Neural cell (in vitro differentiated cells): ENCODE measurements around the gene CCNI2. TPM values are rescaled to one million over a fixed set of nuclear protein-coding genes. Genes with fewer than 3 reads are reported as not detected.

Source experiments
- H2AFZ ChIP-seq: fragments of 200-600, 300-800 bp; sonication (generic), shearing (Covaris generic); 2 replicates; pipeline ENCODE4 v1.6.0; 2014; ENCODE audit warnings: low read depth, mild to moderate bottlenecking, antibody characterized with exemption, low read length, moderate library complexity
- H3F3A ChIP-seq: fragments of 200-600 bp; shearing (Covaris generic); 2 replicates; pipeline ENCODE4 v1.6.1; 2016; ENCODE audit warnings: mild to moderate bottlenecking, moderate library complexity, mixed read lengths, antibody characterized with exemption, low read length; ENCODE audit not compliant: insufficient read depth, poor library complexity, severe bottlenecking
- H3K27ac ChIP-seq: fragments of 200-600, 300-800 bp; sonication (generic), shearing (Covaris generic); 2 replicates; pipeline ENCODE4 v1.5.1; 2014; ENCODE audit warnings: mild to moderate bottlenecking, low read length, moderate library complexity
- H3K27me3 ChIP-seq: fragments of 300-800, 200-600 bp; sonication (generic), shearing (Covaris generic); 2 replicates; pipeline ENCODE4 v1.6.0; 2014; ENCODE audit warnings: mild to moderate bottlenecking, low read depth, low read length, moderate library complexity; ENCODE audit not compliant: insufficient read depth
- H3K36me3 ChIP-seq: fragments of 300-800, 200-600 bp; sonication (generic), shearing (Covaris generic); 2 replicates; pipeline ENCODE4 v1.5.1; 2014; ENCODE audit warnings: mild to moderate bottlenecking, antibody characterized with exemption, low read length, moderate library complexity; ENCODE audit not compliant: insufficient read depth
- H3K4me2 ChIP-seq: fragments of 300-800, 200-600 bp; sonication (generic), shearing (Covaris generic); 2 replicates; pipeline ENCODE4 v1.6.0; 2014; ENCODE audit warnings: mild to moderate bottlenecking, low read length
- H3K4me3 ChIP-seq: fragments of 300-800, 200-600 bp; sonication (generic), shearing (Covaris generic); 2 replicates; pipeline ENCODE4 v1.5.1; 2014; ENCODE audit warnings: mild to moderate bottlenecking, low read length, moderate library complexity
- H3K79me2 ChIP-seq: fragments of 200-600 bp; shearing (Covaris generic); replicated peaks from 2 replicates; pipeline ENCODE4 v1.6.0; 2014; ENCODE audit warnings: mild to moderate bottlenecking, low read length, moderate library complexity; ENCODE audit not compliant: insufficient read depth
- H3K9ac ChIP-seq: fragments of 300-800, 200-600 bp; sonication (generic), shearing (Covaris generic); 2 replicates; pipeline ENCODE4 v1.6.1; 2016; ENCODE audit warnings: mild to moderate bottlenecking, low read length, mixed read lengths
- H3K9me2 ChIP-seq: fragments of 200-600 bp; shearing (Covaris generic); 2 replicates; pipeline ENCODE4 v1.6.1; 2016; ENCODE audit warnings: mild to moderate bottlenecking, low read length, mixed read lengths; ENCODE audit not compliant: insufficient read depth
- H3K9me3 ChIP-seq: fragments of 200-600, 300-800 bp; sonication (generic), shearing (Covaris generic); 2 replicates; pipeline ENCODE4 v1.6.1; 2016; ENCODE audit warnings: mild to moderate bottlenecking, mixed run types, low read length, moderate library complexity, mixed read lengths
- H4K20me1 ChIP-seq: fragments of 200-600 bp; shearing (Covaris generic); 2 replicates; pipeline ENCODE4 v1.6.1; 2016; ENCODE audit warnings: mild to moderate bottlenecking, mixed run types; ENCODE audit not compliant: insufficient read depth
- EP300 ChIP-seq: fragments of 450-650 bp; conservative IDR thresholded peaks from 2 replicates; pipeline ENCODE4 v1.6.1; 2014; ENCODE audit warnings: antibody characterized with exemption, mild to moderate bottlenecking, moderate library complexity; ENCODE audit not compliant: poor library complexity, severe bottlenecking
- EZH2 ChIP-seq: fragments of 200-600, 300-800 bp; shearing (Covaris generic), sonication (generic); IDR thresholded peaks from 2 replicates; pipeline ENCODE4 v1.6.1; 2014; ENCODE audit warnings: antibody characterized with exemption, low read length, borderline replicate concordance, mild to moderate bottlenecking; ENCODE audit not compliant: insufficient read depth, poor library complexity, severe bottlenecking
- MXI1 ChIP-seq: fragments of 450-650 bp; conservative IDR thresholded peaks from 2 replicates; pipeline ENCODE4 v1.6.1; 2014; ENCODE audit warnings: antibody characterized with exemption, mild to moderate bottlenecking; ENCODE audit not compliant: poor library complexity, severe bottlenecking
- POLR2AphosphoS5 ChIP-seq: IDR thresholded peaks from 2 replicates; pipeline ENCODE4 v1.6.1; 2012
- RAD21 ChIP-seq: fragments of 450-650 bp; conservative IDR thresholded peaks from 2 replicates; pipeline ENCODE4 v1.6.1; 2014; ENCODE audit warnings: antibody characterized with exemption, mild to moderate bottlenecking, moderate library complexity
- SMC3 ChIP-seq: fragments of 450-650 bp; conservative IDR thresholded peaks from 2 replicates; pipeline ENCODE4 v1.6.1; 2014; ENCODE audit warnings: antibody characterized with exemption, mild to moderate bottlenecking, moderate library complexity; ENCODE audit not compliant: poor library complexity
- TAF1 ChIP-seq: IDR thresholded peaks from 2 replicates; pipeline ENCODE4 v1.6.1; 2012; ENCODE audit warnings: low read depth
- polyA plus RNA-seq: library from polyadenylated mRNA; depleted of rRNA; stranded (reverse); fragments of >200 nt; gene quantifications from 2 replicates; pipeline ENCODE4 v1.2.3, GENCODE V29; 2014
- TF ChIP-seq, protein P1 (sequence below): fragments of 450-650 bp; IDR thresholded peaks from 2 replicates; pipeline ENCODE4 v1.5.1; 2014; ENCODE audit warnings: antibody characterized with exemption, mild to moderate bottlenecking, moderate library complexity; ENCODE audit not compliant: poor library complexity, severe bottlenecking
- TF ChIP-seq, protein P2 (sequence below): IDR thresholded peaks from 2 replicates; pipeline ENCODE4 v1.6.1; 2012; ENCODE audit warnings: borderline replicate concordance

The CCNI2 gene
- polyA plus RNA-seq, 1 donor from 2014 or later, result not detected

DNA sequence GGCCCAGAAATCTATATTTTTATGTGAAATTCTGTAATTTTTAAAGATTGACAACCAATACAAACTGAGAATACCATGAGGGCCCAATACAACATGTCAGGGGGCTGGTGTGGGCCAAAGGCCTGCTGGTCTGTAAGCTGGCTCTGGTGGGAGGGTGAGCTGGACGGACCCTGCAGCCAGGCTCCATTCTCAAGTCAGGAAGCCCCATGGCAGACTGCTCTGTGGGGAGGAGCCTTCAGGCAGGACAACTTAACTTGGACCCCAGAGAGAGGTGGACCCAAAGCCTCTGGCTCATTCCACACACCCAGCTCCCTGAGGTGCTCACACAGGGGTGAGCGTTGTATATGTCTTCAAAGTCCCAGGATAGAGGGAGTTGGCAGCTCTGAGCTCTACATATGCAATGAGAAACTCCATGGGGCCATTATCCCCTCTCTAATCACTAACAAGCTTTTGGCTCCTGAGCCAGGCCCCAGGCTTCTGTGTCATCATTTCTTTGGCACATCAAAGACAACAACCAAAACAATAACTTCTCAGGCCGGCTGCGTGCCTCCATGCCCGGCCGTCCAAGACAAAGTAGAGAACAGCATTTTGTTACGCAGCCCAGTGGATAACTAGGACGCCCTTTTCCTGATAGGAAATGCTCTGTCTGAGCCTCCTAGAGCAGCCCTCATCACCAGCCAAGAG lies 23.4 kb downstream of the CCNI2 start:
- H3K9me3 ChIP-seq, result no peaks in the 10 kb centered on the region
- H3F3A ChIP-seq, result no peaks in the 10 kb centered on the region
- H3K4me3 ChIP-seq, result no peak overlapping the region
- H2AFZ ChIP-seq, result no peak overlapping the region
- no peak overlapping the region for H3K4me2 ChIP-seq
- H3K27me3 ChIP-seq, result no peaks in the 10 kb centered on the region
- no peaks in the 10 kb centered on the region for H4K20me1 ChIP-seq
- H3K79me2 ChIP-seq, result peaks cover 21% of the 10 kb centered on the region
- H3K27ac ChIP-seq, result no peak overlapping the region
- no peaks in the 10 kb centered on the region for H3K9me2 ChIP-seq
- TF ChIP-seq RAD21 (no peak), MXI1 (no peak), EP300 (no peak), SMC3 (no peak), TAF1 (no peak), POLR2AphosphoS5 (no peak), EZH2 (no peak)
- TF ChIP-seq, protein P1, sequence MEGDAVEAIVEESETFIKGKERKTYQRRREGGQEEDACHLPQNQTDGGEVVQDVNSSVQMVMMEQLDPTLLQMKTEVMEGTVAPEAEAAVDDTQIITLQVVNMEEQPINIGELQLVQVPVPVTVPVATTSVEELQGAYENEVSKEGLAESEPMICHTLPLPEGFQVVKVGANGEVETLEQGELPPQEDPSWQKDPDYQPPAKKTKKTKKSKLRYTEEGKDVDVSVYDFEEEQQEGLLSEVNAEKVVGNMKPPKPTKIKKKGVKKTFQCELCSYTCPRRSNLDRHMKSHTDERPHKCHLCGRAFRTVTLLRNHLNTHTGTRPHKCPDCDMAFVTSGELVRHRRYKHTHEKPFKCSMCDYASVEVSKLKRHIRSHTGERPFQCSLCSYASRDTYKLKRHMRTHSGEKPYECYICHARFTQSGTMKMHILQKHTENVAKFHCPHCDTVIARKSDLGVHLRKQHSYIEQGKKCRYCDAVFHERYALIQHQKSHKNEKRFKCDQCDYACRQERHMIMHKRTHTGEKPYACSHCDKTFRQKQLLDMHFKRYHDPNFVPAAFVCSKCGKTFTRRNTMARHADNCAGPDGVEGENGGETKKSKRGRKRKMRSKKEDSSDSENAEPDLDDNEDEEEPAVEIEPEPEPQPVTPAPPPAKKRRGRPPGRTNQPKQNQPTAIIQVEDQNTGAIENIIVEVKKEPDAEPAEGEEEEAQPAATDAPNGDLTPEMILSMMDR, result no peak
- TF ChIP-seq, protein P2, sequence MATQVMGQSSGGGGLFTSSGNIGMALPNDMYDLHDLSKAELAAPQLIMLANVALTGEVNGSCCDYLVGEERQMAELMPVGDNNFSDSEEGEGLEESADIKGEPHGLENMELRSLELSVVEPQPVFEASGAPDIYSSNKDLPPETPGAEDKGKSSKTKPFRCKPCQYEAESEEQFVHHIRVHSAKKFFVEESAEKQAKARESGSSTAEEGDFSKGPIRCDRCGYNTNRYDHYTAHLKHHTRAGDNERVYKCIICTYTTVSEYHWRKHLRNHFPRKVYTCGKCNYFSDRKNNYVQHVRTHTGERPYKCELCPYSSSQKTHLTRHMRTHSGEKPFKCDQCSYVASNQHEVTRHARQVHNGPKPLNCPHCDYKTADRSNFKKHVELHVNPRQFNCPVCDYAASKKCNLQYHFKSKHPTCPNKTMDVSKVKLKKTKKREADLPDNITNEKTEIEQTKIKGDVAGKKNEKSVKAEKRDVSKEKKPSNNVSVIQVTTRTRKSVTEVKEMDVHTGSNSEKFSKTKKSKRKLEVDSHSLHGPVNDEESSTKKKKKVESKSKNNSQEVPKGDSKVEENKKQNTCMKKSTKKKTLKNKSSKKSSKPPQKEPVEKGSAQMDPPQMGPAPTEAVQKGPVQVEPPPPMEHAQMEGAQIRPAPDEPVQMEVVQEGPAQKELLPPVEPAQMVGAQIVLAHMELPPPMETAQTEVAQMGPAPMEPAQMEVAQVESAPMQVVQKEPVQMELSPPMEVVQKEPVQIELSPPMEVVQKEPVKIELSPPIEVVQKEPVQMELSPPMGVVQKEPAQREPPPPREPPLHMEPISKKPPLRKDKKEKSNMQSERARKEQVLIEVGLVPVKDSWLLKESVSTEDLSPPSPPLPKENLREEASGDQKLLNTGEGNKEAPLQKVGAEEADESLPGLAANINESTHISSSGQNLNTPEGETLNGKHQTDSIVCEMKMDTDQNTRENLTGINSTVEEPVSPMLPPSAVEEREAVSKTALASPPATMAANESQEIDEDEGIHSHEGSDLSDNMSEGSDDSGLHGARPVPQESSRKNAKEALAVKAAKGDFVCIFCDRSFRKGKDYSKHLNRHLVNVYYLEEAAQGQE, result no peak
- no peaks in the 10 kb centered on the region for H3K36me3 ChIP-seq
- no peak overlapping the region for H3K9ac ChIP-seq

DNA sequence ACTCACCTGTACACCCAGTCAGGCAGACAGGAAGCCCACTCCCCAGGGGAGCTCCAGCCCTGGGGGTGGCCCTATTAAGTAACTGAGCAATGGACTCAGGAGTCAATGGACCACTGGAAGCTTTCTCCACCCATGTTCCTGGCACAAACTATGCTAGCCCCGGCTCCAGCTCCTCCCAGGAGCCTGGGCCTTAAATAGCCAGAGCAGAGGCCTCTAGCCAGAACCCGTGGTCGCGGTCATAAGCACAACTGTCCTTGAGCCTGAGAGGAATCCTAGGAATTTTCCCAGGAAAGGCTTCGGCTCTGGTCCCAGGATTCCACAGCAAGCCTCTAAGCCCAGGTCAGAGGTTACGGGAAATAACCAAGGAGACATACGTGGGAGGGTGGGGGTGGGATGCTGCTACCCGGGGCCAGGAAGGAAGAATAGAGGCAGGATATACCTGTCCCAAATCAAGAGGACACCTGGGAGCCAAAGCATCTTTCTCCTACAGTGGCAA lies 24.3 kb downstream of the CCNI2 start:
- Histone ChIP-seq H3K9ac (no peak overlapping the region), H3K27me3 (no peaks in the 10 kb centered on the region), H3K4me3 (no peak overlapping the region), H3K4me2 (no peak overlapping the region), H3K36me3 (no peaks in the 10 kb centered on the region), H3K9me3 (no peaks in the 10 kb centered on the region), H3F3A (no peaks in the 10 kb centered on the region), H4K20me1 (no peaks in the 10 kb centered on the region), H3K9me2 (no peaks in the 10 kb centered on the region), H3K27ac (no peak overlapping the region), H3K79me2 (peaks cover 29% of the 10 kb centered on the region), H2AFZ (no peak overlapping the region)
- TF ChIP-seq RAD21, result no peak
- no peak for TF ChIP-seq EP300
- TF ChIP-seq EZH2, result no peak
- no peak for TF ChIP-seq TAF1
